Parathyroid adenoma (tissue), 2 donors: ENCODE data around the gene LAMC3.

Experiments used
- H2AFZ ChIP-seq: fragments of 300-600 bp; sonication (generic); one replicate; pipeline ENCODE4 v1.7.0; 2017; ENCODE audit warnings: antibody characterized with exemption, mild to moderate bottlenecking
- H3K27ac ChIP-seq: fragments of 300-600 bp; sonication (generic); one replicate; pipeline ENCODE4 v1.7.0; 2017
- H3K27me3 ChIP-seq: fragments of 300-600 bp; sonication (generic); one replicate; pipeline ENCODE4 v1.7.0; 2017; ENCODE audit warnings: low read length; ENCODE audit not compliant: control insufficient read depth, insufficient read depth
- H3K36me3 ChIP-seq: fragments of 300-600 bp; sonication (generic); one replicate; pipeline ENCODE4 v1.7.0; 2017; ENCODE audit warnings: low read length; ENCODE audit not compliant: control insufficient read depth, insufficient read depth
- H3K4me1 ChIP-seq: fragments of 300-600 bp; sonication (generic); one replicate; pipeline ENCODE4 v1.7.0; 2017; ENCODE audit warnings: control low read depth
- H3K4me2 ChIP-seq: fragments of 300-600 bp; sonication (generic); one replicate; pipeline ENCODE4 v1.7.0; 2017; ENCODE audit warnings: low read length
- H3K4me3 ChIP-seq: fragments of 300-600 bp; sonication (generic); one replicate; pipeline ENCODE4 v1.7.0; 2017; ENCODE audit warnings: low read depth, low read length
- H3K79me2 ChIP-seq: fragments of 300-600 bp; sonication (generic); one replicate; pipeline ENCODE4 v1.7.0; 2017; ENCODE audit warnings: control low read depth
- H3K9ac ChIP-seq: fragments of 300-600 bp; sonication (generic); one replicate; pipeline ENCODE4 v1.7.0; 2017; ENCODE audit warnings: mild to moderate bottlenecking
- H3K9me3 ChIP-seq: fragments of 300-600 bp; sonication (generic); one replicate; pipeline ENCODE4 v1.7.0; 2017; ENCODE audit warnings: low read length; ENCODE audit not compliant: control insufficient read depth
- TF ChIP-seq, protein P1 (sequence below): fragments of 300-600 bp; sonication (generic); IDR thresholded peaks from one replicate; pipeline ENCODE4 v1.7.0; 2017; ENCODE audit warnings: antibody characterized with exemption, mild to moderate bottlenecking
- donor health status: primary hyperparathyroidism.

LAMC3 gene

DNA sequence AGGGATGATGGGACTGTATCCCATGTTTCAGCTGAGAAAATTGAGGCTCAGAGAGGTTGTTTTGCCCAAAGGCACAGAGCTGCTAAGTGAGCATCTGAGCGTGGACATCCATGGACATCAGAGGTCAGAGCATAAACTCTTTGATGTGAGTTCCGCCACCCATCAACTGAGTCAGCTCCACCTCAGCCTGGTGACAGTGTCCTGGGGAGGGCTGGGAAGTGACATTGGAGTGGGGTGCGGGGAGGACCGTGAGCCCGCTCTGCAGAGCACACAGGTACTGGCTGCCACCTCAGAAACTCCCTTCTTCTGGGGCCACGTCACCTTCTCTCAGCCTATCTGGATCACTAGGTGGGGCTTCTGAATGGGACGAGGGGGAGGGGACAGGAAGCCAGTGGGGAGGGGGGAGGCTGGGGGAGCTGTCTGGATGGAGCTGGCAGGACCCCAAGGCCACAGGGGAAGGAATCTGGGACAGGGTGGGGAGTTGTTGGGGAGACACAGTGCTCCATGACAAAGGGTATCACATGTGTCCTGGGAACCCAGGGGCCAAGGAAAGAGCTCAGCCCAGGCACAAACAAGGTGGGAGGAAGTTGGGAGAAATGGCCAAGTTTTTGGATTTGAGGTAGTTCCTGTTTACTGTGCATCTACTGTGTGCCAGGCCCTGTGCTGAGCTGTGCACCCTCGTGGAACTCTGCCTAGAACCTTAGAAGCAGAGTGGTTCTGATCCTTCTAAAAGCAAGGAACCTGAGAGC is 2.5 kb downstream of the LAMC3 start:
- H3K4me2 ChIP-seq = no peak overlapping the region
- no peaks in the 10 kb centered on the region for H3K27me3 ChIP-seq
- no peaks in the 10 kb centered on the region for H3K4me1 ChIP-seq
- H3K9me3 ChIP-seq = no peaks in the 10 kb centered on the region
- H3K9ac ChIP-seq = no peak overlapping the region
- no peak overlapping the region for H3K4me3 ChIP-seq
- TF ChIP-seq, protein P1, sequence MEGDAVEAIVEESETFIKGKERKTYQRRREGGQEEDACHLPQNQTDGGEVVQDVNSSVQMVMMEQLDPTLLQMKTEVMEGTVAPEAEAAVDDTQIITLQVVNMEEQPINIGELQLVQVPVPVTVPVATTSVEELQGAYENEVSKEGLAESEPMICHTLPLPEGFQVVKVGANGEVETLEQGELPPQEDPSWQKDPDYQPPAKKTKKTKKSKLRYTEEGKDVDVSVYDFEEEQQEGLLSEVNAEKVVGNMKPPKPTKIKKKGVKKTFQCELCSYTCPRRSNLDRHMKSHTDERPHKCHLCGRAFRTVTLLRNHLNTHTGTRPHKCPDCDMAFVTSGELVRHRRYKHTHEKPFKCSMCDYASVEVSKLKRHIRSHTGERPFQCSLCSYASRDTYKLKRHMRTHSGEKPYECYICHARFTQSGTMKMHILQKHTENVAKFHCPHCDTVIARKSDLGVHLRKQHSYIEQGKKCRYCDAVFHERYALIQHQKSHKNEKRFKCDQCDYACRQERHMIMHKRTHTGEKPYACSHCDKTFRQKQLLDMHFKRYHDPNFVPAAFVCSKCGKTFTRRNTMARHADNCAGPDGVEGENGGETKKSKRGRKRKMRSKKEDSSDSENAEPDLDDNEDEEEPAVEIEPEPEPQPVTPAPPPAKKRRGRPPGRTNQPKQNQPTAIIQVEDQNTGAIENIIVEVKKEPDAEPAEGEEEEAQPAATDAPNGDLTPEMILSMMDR = no peak
- no peaks in the 10 kb centered on the region for H3K36me3 ChIP-seq
- H3K27ac ChIP-seq = no peak overlapping the region
- H3K79me2 ChIP-seq = no peaks in the 10 kb centered on the region
- no peak overlapping the region for H2AFZ ChIP-seq

DNA sequence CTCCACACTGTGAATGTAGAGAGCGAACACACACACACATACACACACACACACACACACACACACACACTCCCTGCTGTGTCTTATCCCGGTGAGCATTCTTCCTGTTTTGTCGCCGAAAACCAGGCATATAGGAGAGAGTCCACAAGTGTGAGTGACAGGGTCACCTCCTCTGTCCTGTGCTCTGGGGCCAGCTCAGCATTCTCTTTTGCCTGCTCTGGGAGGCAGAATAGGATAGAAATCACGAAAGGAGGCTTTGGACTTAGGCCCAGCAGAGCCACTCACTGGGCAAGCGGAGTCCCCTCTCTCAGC is 3.0 kb downstream of the LAMC3 start:
- H3K79me2 ChIP-seq = no peaks in the 10 kb centered on the region
- H2AFZ ChIP-seq = no peak overlapping the region
- H3K4me3 ChIP-seq = no peak overlapping the region
- H3K9me3 ChIP-seq = no peaks in the 10 kb centered on the region
- H3K9ac ChIP-seq = no peak overlapping the region
- H3K27me3 ChIP-seq = no peaks in the 10 kb centered on the region
- H3K4me1 ChIP-seq = no peaks in the 10 kb centered on the region
- no peak overlapping the region for H3K27ac ChIP-seq
- H3K36me3 ChIP-seq = no peaks in the 10 kb centered on the region
- TF ChIP-seq, protein P1 = no peak
- no peak overlapping the region for H3K4me2 ChIP-seq

GRCh38 chr9:131012396-131012917 is 3.5 kb downstream of the LAMC3 start:
- H3K27me3 ChIP-seq = no peaks in the 10 kb centered on the region
- no peaks in the 10 kb centered on the region for H3K4me1 ChIP-seq
- TF ChIP-seq, protein P1 = no peak
- no peaks in the 10 kb centered on the region for H3K9me3 ChIP-seq
- H3K4me3 ChIP-seq = no peak overlapping the region
- no peaks in the 10 kb centered on the region for H3K36me3 ChIP-seq
- H3K9ac ChIP-seq = no peak overlapping the region
- H3K4me2 ChIP-seq = no peak overlapping the region
- H3K79me2 ChIP-seq = no peaks in the 10 kb centered on the region
- H3K27ac ChIP-seq = no peak overlapping the region
- no peak overlapping the region for H2AFZ ChIP-seq

GRCh38 chr9:131013015-131013755 is 4.2 kb downstream of the LAMC3 start:
- Histone ChIP-seq H3K4me3 (no peak overlapping the region), H3K9ac (no peak overlapping the region), H3K36me3 (no peaks in the 10 kb centered on the region), H3K4me2 (no peak overlapping the region), H3K4me1 (no peaks in the 10 kb centered on the region), H2AFZ (no peak overlapping the region), H3K79me2 (no peaks in the 10 kb centered on the region), H3K9me3 (no peaks in the 10 kb centered on the region), H3K27ac (no peak overlapping the region), H3K27me3 (no peaks in the 10 kb centered on the region)
- TF ChIP-seq, protein P1 = no peak
